Neural crest cell (in vitro differentiated cells): ENCODE results near the gene ZNF541. TPM values are rescaled to one million over a fixed set of nuclear protein-coding genes. Genes with fewer than 3 reads are reported as not detected.

Experiments
- DNase-seq: peaks from one replicate; pipeline ENCODE4 v3.0.0; 2021; ENCODE audit warnings: low read depth, mixed read lengths, low spot score
- H3K27ac Mint-ChIP-seq: one replicate; pipeline ENCODE4 v1.8.0; 2021; ENCODE audit warnings: mild to moderate bottlenecking, mixed read lengths; ENCODE audit not compliant: unreplicated experiment
- H3K27me3 Mint-ChIP-seq: 2 replicates; pipeline ENCODE4 v1.8.0; 2021; ENCODE audit warnings: low read depth, mild to moderate bottlenecking, mixed read lengths
- H3K36me3 Mint-ChIP-seq: 2 replicates; pipeline ENCODE4 v1.8.0; 2021; ENCODE audit warnings: low read depth, mild to moderate bottlenecking, mixed read lengths
- H3K4me1 Mint-ChIP-seq: 2 replicates; pipeline ENCODE4 v1.8.0; 2021; ENCODE audit warnings: mixed read lengths
- H3K4me3 Mint-ChIP-seq: one replicate; pipeline ENCODE4 v1.8.0; 2021; ENCODE audit warnings: mild to moderate bottlenecking, mixed read lengths
- H3K9me3 Mint-ChIP-seq: 2 replicates; pipeline ENCODE4 v1.8.0; 2021; ENCODE audit warnings: mixed read lengths
- total RNA-seq: library from RNA; stranded (reverse); gene quantifications from 2 replicates; pipeline ENCODE4 v1.2.1, GENCODE V29; 2021
- TF ChIP-seq, protein P1 (sequence below): fragments of 200-600 bp; sonication (generic); conservative IDR thresholded peaks from 2 replicates; pipeline ENCODE4 v1.5.0; 2021; ENCODE audit warnings: antibody characterized with exemption, mild to moderate bottlenecking

Gene ZNF541
- total RNA-seq, 1 donor from 2014 or later = not detected

DNA sequence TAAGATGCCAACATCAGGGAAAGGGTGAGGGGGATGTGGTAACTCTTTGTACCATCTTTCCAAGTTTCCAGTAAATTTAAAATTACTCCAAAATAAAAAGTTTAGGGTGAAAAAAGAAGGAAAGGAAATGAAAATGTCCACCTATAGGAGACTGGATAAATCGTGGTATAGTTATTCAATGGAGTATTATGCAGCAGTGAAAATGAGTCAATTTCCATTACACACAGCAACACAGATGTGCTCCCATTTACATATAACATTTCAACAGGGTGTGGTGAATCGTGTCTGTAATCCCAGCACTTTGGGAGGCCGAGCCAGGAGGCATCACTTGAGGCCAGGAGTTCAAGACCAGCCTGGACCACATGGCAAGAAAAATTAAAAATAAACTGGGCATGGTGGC is 7.4 kb upstream of the ZNF541 start:
- peaks cover 11% of the 10 kb centered on the region for H3K27me3 Mint-ChIP-seq

DNA sequence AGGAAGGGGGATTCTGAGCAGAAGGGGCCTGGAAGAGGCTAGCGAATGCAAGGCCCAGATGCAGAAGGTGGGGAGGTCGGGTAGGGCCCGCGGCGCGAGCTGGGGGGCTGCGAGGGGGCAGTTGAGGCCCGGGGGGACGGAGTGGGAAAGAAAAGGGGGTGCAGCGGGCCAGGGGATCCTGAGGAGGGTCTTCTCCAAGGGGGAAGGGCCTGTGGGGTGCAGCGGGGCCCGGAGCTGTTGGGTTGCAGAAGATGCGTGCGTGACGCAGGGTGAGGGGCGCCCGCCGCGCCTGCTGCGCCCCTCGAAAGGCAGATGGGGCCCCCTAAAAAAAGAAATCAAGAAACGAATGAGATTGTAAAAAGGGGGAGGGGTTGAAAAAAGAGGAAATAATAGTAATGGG is 313 bp downstream of the ZNF541 start:
- Mint-ChIP-seq H3K4me1 (no peaks in the 10 kb centered on the region), H3K27ac (no peak overlapping the region), H3K27me3 (no peaks in the 10 kb centered on the region), H3K4me3 (no peak overlapping the region), H3K36me3 (no peaks in the 10 kb centered on the region), H3K9me3 (no peaks in the 10 kb centered on the region)
- no peak for DNase-seq
- TF ChIP-seq, protein P1, sequence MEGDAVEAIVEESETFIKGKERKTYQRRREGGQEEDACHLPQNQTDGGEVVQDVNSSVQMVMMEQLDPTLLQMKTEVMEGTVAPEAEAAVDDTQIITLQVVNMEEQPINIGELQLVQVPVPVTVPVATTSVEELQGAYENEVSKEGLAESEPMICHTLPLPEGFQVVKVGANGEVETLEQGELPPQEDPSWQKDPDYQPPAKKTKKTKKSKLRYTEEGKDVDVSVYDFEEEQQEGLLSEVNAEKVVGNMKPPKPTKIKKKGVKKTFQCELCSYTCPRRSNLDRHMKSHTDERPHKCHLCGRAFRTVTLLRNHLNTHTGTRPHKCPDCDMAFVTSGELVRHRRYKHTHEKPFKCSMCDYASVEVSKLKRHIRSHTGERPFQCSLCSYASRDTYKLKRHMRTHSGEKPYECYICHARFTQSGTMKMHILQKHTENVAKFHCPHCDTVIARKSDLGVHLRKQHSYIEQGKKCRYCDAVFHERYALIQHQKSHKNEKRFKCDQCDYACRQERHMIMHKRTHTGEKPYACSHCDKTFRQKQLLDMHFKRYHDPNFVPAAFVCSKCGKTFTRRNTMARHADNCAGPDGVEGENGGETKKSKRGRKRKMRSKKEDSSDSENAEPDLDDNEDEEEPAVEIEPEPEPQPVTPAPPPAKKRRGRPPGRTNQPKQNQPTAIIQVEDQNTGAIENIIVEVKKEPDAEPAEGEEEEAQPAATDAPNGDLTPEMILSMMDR = no peak

More for the DNA sequence above, 7.4 kb upstream of the ZNF541 start:
- H3K36me3 Mint-ChIP-seq = no peaks in the 10 kb centered on the region
- no peaks in the 10 kb centered on the region for H3K4me1 Mint-ChIP-seq
- no peak for DNase-seq
- TF ChIP-seq, protein P1 = no peak
- H3K4me3 Mint-ChIP-seq = no peak overlapping the region
- H3K9me3 Mint-ChIP-seq = no peaks in the 10 kb centered on the region
- no peak overlapping the region for H3K27ac Mint-ChIP-seq

DNA sequence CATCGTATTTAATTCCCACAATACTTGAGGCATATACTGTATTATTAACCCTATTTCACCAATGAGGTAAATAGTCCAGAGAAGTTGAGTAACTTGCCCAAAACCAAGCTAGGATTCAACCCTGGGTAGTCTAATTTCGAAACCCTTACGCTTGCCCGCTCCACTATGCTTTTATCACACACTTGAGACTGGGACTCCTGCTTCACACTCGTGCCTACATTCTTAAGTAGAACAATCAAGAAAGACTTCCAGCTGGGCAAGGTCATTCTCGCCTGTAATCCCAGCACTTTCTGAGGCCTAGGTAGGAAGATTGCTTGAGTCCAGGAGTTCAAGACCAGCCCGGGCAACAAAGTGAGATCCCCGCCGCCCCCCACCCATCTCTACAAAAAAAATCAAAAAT is 3.6 kb downstream of the ZNF541 start:
- Mint-ChIP-seq H3K27ac (no peak overlapping the region), H3K4me3 (no peak overlapping the region), H3K36me3 (no peaks in the 10 kb centered on the region), H3K27me3 (no peaks in the 10 kb centered on the region), H3K9me3 (no peaks in the 10 kb centered on the region), H3K4me1 (no peaks in the 10 kb centered on the region)
- DNase-seq = no peak
- TF ChIP-seq, protein P1 = no peak

DNA sequence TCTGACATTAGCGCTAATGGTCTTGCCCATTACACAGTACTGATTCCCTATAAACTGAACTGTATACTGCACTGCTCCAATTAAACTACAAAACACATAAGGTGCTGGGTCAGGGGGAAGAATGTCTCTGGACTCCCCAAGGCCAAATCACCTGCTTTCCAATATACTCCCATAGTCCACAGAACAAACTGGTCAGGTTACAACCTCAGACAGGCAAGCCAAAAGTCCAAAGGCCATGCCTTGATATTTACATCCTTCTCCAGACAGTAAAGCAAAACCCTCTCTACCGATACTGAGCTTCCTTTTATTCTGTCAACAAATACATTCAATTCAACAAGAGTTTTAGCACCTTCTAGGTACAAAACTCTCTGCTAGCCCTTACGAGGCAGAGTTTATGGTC is 8.9 kb downstream of the ZNF541 start:
- no peak overlapping the region for H3K4me3 Mint-ChIP-seq
- H3K27ac Mint-ChIP-seq = no peak overlapping the region
- TF ChIP-seq, protein P1 = no peak
- DNase-seq = no peak
- H3K36me3 Mint-ChIP-seq = no peaks in the 10 kb centered on the region
- H3K27me3 Mint-ChIP-seq = no peaks in the 10 kb centered on the region
- no peaks in the 10 kb centered on the region for H3K9me3 Mint-ChIP-seq
- peaks cover 3% of the 10 kb centered on the region for H3K4me1 Mint-ChIP-seq

DNA sequence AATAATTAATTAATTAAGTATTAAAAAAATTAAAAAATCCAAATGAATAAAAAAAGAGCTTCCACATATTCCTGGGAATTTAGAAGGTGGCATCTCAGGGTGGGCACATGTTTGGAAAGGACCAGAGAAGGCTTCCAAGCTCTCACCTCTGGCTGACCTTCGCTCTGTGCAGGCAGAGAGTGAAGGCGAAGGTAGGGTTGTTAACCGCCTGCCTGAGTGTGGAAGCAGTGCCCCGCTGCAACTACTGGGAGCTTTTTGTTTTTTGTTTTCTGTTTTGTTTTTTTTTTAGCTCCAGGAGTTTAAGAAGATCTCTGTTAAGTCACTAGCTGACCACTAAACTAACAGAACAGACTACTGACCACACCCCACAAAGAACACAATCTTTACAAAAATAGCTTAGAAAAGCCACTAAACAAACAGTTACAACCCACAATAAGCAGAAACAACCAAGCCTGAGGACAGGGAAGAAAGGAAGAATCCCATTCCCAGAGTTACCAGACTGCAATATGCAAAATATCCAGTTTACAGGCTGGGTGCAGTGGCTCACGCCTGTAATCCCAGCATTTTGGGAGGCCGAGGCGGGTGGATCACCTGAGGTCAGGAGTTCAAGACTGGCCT is 11.4 kb downstream of the ZNF541 start:
- peaks cover 2% of the 10 kb centered on the region for H3K27me3 Mint-ChIP-seq
- no peaks in the 10 kb centered on the region for H3K9me3 Mint-ChIP-seq
- TF ChIP-seq, protein P1 = no peak
- peaks cover 3% of the 10 kb centered on the region for H3K4me1 Mint-ChIP-seq
- no peak overlapping the region for H3K4me3 Mint-ChIP-seq
- DNase-seq = no peak
- no peak overlapping the region for H3K27ac Mint-ChIP-seq
- no peaks in the 10 kb centered on the region for H3K36me3 Mint-ChIP-seq
